ENCODE measurements around the gene USP34.
"Not testable (repeated sequence)": the region's sequence is repeated elsewhere in the genome, so short reads cannot be mapped to it uniquely, and the experiment has no call there.

The USP34 gene

GRCh38 chr2:61244694-61245093 lies 226.2 kb downstream of the USP34 start:
- no peak for DNase-seq

GRCh38 chr2:61241266-61241665 lies 229.6 kb downstream of the USP34 start:
- no peak for DNase-seq

DNA sequence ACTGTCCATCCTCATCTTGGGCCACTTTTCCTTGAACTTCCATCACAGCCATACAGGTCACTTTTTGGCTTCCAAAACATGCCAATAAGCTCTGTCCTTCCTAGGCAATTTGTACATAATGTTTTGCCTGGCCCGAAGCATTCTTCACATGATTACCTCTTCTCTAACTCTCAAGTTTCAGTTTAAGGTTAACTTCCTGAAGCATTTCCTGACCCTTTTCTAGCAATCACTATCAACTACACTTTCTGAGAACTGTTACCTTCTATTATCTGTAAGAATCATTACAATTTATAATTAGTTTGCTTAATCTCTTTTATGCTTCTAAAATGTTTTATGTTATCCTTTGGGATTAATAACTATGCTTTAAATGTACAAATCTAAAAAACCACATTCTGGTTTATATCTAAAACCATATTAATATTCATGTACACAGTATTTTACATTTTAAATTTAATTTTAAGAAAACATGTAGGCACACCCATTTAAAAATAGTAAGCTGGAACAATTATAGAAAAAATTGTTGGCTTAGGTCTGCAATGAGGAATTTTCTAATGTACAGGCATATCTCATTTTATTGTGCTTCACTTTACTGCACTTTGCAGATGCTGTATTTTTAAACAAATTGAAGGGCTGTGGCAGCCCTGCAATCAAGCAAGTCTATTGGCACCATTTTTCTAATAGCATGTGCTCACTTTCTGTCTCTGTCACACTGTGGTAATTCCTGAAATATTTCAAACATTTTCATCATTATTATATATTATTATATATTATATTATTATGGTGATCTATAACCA lies 232.5 kb downstream of the USP34 start:
- DNase-seq = no peak

DNA sequence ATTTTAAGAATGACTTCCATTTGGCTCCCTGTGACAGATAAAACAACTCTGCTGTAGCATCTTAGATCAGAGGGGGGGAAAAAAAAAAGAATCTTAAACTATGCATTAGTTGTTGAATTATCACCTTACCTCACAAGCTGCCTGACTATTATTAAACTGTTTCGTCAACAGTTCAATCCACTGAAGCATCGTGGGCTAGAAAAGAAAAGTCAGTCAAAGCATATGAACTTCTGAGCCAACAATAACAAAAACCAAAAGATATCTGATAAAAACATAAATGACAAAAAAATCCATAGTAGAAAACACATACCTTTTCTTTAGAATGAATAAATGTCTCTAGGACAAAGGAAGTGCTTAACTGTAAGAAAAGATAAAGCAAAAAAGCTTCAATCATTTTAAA lies 235.2 kb downstream of the USP34 start:
- DNase-seq = no peak

DNA sequence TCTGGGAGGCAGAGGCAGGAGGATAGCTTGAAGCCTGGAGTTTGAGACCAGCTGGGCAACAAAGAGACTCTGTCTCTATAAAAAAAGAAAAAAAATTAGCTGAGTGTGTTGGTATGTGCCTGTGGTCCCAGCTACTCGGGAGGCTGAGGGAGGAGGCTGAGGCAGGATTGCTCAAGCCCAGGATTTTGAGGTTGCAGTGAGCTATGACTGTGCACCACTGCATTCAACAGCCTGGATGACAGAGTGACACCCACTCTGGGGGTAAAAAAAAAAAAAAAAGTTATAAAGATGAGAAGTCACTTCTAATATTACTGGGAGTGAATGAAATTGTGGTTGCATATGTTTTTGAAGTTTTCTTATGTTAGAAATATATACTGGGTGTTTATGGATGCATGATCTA lies 237.3 kb downstream of the USP34 start:
- no peak for DNase-seq

DNA sequence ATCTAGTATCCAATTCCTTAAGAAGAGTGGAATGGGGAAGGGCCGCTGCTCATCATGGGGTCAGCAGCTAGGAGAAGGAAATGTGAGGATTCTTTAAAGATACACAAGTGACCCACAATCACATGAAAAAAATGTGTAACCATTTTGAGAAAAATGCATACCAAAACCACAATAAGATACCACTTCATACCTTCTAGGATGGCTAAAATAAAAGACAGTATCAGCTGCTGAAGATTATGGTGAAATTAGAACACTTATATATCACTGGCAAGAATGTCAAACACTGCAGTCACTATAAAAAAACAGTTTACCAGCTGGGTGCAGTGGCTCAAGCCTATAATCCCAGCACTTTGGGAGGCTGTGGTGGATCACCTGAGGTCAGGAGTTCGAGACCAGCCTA lies 241.0 kb downstream of the USP34 start:
- no peak for DNase-seq

DNA sequence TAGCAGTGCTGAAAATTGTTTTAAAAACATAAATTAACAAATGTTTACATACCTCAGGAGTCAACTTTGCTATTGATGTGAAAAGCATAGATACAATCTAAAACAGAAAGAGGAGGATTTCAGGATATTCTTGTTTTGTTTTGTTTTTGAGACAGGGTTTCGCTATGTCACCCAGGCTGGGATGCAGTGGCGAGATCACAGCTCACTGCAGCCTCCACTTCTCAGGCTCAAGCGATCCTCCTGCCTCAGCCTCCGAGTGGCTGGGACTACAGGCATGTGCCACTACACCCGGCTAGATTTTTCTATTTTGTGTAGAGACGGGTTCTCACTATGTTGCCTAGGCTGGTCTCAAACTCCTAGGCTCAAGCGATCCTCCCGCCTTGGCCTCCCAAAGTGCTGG lies 248.3 kb downstream of the USP34 start:
- DNase-seq = no peak

DNA sequence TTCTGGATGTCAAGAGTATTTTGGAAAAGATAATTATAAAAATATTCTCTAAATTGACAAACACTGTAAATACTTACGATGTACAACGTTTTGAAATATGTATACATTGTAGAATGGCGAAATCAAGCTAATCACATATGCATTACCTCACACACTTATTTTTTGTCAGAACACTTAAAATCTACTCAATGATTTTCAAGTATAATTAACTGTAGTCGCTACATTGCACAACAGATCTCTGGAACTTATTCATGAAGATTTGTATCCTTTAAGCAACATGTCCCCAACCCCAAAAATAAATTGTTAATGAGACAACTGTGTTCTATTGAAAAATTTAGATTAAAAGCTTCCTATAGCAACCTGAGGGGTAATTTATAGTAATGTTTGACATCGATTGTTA lies 249.1 kb downstream of the USP34 start:
- DNase-seq = no peak

GRCh38 chr2:61220768-61221167 lies 250.1 kb downstream of the USP34 start:
- DNase-seq = no peak

DNA sequence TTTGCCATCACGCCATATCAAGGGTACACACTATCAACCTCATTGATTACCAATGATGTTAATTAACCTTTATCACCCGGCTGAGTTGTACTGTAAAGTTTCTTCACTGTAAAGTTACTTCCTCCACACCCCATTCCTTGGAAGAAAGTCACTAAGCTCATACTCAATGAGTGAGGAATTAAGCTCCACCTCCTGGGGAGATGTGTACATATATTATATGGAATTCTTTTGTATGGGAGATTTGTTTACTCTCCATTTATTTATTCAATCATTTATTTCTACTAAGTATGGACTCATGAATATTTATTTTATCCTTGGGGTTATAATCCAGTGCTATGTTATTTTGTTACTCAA lies 252.1 kb downstream of the USP34 start:
- DNase-seq = no peak

DNA sequence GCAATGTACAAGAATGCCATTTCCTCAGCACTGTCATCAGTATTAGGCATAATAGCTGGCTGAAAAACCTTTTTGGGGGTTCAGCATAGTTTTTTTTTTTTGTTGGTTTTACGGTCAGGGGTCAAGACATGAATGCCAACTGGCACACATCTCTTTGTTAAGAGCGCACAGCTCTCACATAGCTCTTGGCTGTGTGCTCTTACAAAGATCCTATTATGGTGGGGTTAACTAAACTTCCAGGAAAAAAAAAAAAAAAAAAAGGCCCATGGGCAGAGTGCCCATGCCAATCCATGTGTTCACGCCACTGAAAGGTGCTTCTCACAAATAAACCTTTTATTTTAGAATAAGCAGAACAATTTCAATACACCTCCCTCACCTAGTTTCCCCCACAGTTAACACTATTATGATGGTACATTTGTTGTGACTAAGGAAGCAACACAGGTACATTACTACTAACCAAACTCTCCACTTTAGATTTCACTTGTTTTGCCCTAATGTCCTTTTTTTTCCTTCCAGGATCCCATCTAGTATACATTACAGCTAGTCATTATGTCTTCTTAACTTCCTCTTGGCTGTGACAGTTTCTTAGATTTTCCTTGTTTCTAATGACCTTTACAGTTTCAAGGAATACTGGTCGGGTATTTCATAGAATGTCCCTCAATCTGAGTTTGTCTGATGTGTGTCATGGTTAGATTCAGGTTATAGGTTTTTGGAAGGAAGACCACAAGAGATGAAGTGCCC lies 252.6 kb downstream of the USP34 start:
- DNase-seq = no peak

GRCh38 chr2:61214171-61214570 lies 256.7 kb downstream of the USP34 start:
- no peak for DNase-seq

DNA sequence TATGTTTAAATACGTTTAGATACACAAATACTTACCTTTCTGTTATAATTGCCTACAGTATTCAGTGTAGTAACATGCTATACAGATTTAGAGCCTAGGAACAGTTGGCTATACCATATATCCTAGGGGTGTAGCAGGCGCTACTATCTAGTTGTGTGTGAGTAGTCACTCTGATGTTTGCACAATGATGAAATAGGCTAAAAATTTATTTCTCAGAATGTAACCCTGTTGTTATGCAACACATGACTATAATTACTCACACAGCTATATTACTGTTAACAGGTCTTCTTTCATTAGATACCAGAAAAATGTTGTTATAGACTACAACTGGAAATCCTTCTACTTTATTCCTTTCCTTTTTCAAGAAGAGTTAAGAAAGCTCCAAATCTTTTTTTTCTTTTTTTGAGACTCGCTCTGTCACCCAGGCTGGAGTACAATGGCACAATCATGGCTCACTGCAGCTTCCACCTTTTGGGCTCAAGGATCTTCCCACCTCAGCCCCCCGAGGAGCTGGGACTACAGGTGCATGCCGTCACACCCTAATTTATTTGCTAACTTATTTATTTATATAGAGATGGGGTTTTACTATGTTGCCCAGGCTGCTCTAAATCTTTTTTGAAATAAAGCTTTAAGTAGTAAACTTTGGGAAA lies 260.4 kb downstream of the USP34 start:
- no peak for DNase-seq

DNA sequence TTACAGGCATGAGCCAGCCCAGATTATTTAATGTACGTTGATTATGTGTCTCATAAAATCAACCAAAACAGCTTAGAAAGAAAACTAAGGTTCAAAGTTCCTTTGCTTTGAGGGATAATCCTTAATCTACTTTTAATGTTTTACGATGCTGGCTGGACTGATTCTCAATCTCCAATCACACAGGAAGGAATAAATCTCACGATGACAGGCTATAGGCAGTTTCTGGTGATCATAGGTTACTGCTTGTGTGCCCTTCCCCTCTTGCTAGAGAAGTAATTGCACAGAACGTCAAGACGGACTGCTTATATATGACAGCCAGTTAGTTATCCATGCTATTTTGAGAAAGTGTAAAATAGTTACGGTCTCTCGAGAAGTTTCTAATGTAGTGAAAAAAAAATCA lies 265.8 kb downstream of the USP34 start:
- DNase-seq = no peak

DNA sequence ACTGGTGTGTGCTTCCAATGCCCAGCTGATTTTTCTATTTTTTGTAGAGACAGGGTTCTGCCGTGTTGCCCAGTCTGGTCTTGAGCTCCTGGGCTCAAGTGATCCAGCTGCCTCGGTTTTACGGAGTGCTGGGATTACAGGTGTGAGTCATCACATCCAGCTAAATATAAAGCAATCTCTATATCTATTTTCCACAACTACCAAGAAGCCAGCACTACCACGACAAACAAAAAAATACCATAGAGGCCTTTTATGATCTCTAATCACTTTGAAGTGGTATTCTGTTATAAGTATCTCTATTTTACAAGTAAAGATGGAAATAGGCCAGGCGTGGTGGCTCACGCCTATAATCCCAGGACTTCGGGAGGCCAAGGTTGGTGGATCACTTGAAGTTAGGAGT lies 274.2 kb downstream of the USP34 start:
- DNase-seq = no peak

- DNase-seq = not testable (repeated sequence)
These were observed 276.2 kb downstream of the USP34 start for GRCh38 chr2:61194646-61195045.

- DNase-seq = no peak
These were observed 277.0 kb downstream of the USP34 start for GRCh38 chr2:61193670-61194561.

DNA sequence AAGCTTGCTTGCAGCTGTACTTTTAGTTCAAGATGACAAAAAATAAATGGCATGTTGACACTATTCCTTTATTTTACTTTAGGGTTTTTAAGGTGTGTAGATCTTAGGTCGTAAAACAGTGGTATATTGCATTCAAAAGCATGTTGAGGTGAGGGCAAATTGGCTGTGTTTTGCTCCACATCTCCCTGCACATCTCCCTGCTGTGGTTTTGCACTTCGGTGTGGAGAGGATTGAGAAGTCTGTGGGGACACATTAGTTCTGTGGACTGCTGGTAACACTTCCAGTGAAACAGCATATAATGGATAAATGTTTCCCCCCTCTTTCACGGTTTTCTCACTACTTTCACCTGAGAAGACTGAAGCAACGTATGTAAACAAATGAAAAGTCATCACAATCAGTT lies 283.8 kb downstream of the USP34 start:
- DNase-seq = no peak

- DNase-seq = no peak
These were observed 285.6 kb downstream of the USP34 start for GRCh38 chr2:61185231-61185728.

GRCh38 chr2:61184263-61184662 lies 286.6 kb downstream of the USP34 start:
- no peak for DNase-seq

DNA sequence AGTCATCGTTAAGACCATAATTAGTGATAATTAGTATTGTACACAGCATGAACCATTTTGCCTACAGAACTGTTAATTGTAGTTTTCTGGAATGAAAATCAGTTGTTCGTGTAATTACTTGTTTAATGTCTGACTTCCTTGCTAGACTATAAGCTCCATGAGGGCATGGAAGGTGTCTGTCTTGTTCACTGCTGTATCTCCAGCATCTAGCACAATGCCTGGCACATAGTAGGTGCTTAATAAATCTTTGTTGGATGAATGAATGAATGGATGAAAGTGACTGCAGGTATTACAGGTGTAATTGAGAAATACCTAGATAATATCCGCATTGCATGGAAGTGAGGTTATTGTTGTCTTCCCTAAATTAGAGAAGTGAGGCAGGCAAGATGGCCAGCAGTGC lies 287.1 kb downstream of the USP34 start:
- no peak for DNase-seq

- DNase-seq = no peak
These were observed 288.9 kb downstream of the USP34 start for GRCh38 chr2:61182059-61182383.

All from NCI-H446 (cell line).